Stimulated activated CD4-positive, alpha-beta T cell treated with anti-CD3 and anti-CD28 coated beads, Interleukin-2, amount 100 ng/mL, for 48 hours (primary cell): ENCODE data around the gene TRAPPC4.
"Not testable (repeated sequence)": the region's sequence is repeated elsewhere in the genome, so short reads cannot be mapped to it uniquely, and the experiment has no call there.

Experiments used
- DNase-seq, 2 donors: peaks; one replicate each; pipeline ENCODE4 v3.0.0-alpha.2; 2020

TRAPPC4 gene

GRCh38 chr11:119034813-119035212, 16.2 kb downstream of the TRAPPC4 start:
- DNase-seq, result no peak

DNA sequence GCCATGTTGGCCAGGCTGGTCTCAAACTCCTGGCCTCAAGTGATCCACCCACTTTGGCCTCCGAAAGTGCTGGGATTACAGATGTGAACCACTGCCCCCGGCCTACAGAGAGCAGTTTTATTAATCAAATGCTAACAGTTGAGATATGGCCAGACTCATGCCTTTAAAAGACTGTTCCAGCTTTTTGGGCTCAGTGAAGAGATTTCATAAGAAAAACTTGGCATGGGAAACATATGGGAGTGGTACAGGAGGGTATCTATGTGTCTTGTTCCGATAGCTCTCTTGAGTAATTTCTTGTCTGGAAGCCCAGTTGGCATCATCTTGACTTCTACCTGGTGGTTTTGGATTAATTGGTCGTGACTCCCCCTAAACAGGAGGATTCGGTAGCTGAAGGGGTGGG, 20.3 kb downstream of the TRAPPC4 start:
- DNase-seq, result no peak

- not testable (repeated sequence) for DNase-seq
Measured at GRCh38 chr11:119039471-119039870, 20.9 kb downstream of the TRAPPC4 start.

DNA sequence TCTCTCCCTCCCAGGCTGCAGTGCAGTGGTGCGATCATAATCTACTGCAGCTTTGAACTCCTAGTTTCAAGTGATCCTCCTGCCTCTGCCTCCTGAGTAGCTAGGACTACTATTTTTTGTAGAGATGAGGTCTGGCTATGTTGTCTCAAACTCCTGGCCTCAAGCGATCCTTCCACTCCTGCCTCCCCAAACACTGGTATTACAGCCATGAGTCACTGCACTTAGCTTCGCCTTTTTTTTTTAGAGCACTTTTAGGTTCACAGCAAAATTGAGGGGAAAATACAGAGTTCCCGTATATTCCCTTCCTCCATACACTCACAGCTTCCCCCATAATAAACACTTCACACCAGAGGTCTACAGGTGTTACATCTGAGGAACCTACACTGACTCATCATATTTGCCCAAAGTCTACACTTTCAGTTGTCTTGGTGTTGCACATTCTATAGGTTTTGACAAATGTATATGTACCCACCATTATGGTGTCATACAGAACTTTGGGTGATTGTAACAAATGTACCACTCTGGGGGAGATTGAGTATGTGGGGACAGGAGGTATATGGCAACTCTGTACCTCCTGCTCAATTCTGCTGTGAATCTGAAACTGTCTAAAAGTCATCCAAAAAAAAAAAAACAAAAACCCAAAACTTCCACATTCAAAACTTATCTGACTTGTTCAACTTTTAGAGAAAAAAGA, 23.4 kb downstream of the TRAPPC4 start:
- DNase-seq, result no peak

DNA sequence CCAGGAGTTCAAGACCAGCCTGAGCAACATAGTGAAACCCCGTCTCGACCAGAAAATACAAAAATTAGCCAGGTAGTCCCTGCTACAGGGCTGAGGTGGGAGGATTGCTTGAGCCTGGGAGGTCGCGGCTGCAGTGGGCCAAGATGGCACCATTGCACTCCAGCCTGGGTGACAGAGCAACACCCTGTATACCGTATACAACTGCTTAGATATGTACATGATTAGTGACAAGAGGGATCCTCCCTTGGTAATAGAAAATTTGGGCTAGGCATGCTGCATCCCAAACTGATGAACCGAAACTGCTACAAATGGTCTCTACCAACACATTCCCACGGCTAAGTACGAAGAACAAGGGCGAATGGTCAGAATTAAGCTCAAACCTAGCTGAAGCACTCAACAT, 24.4 kb downstream of the TRAPPC4 start:
- no peak for DNase-seq

DNA sequence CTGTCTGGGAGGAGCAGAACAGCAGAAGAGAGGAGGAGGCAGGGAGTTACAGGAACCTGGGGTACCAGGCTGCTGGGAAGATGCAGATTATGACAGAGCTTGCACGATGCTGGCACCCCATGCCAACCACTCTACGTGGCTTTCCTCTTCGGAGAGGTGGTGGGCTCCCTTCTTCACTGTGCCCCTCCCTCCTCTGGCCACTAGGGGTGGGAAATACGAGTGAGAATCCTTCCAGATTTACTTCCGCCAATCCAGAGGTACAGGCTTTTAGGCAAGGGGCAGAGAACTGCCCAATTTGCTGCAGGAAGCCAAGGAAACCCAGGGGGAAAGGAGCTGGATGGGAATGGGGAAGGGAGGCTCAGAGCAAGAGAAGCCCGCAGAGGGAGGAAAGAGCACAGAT, 26.1 kb downstream of the TRAPPC4 start:
- no peak for DNase-seq

DNA sequence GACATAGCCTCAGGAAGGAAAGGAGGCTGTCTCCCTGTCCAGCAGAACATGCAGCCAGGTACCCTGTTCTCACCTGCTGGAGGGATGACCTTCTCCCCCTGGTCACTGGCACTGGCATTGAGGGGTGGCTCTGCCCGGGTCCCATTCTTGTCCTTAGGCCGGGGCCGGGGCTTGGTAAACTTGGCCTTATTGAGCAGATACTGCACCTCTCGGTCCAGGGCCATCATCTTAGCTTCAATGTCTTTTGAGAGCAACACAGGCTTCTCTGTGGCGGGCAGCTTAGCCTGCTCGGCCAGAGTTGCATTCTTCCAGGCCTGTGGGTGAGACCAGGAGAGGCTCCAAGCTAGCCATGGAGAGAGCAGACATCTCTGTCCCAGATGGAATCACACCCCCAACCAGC, 27.9 kb downstream of the TRAPPC4 start:
- DNase-seq, result no peak

GRCh38 chr11:119047205-119047604, 28.6 kb downstream of the TRAPPC4 start:
- DNase-seq, result no peak

- DNase-seq, result no peak
Measured at GRCh38 chr11:119048644-119049043, 30.1 kb downstream of the TRAPPC4 start.

DNA sequence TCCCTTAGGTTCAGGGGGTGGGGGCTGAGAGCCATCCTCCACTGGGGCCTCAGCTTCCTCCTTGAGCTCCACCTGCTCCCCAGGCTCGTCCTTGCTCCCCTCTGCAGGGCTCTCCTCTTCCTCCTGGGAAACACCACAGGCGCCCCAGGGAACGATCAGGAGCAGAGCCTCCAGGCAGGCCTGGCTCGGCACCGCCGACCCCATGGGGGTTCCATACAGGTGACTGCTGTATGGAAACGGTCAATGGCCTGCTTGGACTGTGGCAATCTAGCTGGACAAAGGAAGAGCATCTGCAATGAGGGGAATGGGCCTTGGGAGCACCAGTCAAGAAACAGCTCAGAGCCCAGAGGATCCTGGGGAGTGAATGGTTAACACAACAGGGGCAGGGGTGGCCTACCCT, 30.5 kb downstream of the TRAPPC4 start:
- DNase-seq, result no peak

- no peak for DNase-seq
Measured at GRCh38 chr11:119051440-119052162, 33.0 kb downstream of the TRAPPC4 start.

- DNase-seq, result no peak
Measured at GRCh38 chr11:119052163-119052814, 33.7 kb downstream of the TRAPPC4 start.

- DNase-seq, result no peak
Measured at GRCh38 chr11:119054418-119054817, 35.9 kb downstream of the TRAPPC4 start.

DNA sequence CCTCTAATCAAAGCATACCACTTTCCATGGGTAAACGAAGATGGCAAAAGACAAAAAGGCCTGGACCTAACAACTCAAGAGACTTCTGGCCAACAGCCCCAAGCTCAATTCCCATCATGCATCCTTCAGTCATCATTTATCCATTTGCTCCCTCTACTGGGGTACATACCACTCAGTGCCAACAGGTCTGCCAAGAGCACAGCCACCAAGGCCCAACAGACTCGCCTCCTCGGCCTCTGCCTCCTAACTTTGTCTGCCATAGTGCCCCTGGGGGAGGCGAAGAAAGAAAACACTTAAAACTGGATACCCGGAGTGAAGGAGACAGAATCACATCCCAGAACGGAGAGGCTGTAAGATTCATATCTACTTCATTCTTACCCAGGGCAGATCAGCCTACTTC, 37.3 kb downstream of the TRAPPC4 start:
- no peak for DNase-seq

- peak in 1 of 2 donors; percentile 20 for DNase-seq
Measured at GRCh38 chr11:119056421-119056999, 37.9 kb downstream of the TRAPPC4 start.

DNA sequence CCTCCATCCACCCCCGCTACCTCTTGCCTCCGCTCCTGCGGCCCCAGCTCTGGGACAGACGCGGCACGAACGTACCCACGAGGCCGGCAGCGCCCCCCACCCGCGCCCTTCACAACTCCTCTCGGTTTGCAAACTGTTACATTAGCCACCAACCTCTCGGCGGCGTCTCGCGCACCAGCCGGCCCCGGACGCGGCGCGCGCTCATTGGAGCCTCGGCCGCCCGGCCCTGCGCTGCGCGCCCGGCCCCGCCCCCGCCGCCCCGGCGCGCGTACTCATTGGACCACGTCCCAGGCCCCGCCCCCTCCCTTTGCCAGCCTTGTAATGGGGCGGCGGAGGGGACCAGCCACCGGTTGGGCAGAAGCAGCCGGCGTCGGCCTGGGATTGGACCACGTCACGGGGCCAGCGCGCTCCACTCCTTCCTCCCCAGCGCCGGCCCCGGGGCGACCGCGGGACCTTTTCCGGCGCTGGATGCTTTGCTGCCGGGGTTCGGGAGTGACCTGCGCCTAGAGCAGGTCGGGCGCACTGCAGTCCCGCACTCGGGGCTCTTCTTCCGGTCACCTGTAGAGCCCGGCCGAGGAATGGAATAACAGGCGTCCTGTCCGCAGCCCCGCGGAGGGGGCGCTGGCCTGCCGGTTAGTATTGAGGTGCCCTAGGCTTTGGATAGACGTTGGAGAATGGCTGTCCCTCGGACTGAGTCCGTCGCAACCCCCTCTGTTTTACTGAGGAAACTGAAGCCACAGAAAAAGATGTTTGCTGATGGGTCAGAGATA, 38.6 kb downstream of the TRAPPC4 start, which contains the start of gene HYOU1:
TSS of gene HYOU1 (minus strand) at position 206 of the 770 bp plus-strand sequence. CDS start 1,045 bp downstream, outside the sequence.
- DNase-seq, result peak; percentile 99

DNA sequence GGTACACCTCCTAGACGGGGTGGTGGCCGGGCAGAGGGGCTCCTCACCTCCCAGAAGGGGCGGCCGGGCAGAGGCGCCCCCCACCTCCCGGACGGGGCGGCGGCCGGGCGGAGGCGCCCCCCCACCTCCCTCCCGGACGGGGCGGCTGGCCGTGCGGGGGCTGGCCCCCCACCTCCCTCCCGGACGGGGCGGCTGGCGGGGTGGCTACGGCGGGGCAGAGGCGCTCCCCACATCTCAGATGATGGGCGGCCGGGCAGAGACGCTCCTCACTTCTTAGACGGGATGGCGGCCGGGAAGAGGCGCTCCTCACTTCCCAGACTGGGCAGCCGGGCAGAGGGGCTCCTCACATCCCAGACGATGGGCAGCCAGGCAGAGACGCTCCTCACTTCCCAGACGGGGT, 40.6 kb downstream of the TRAPPC4 start:
- not testable (repeated sequence) for DNase-seq

DNA sequence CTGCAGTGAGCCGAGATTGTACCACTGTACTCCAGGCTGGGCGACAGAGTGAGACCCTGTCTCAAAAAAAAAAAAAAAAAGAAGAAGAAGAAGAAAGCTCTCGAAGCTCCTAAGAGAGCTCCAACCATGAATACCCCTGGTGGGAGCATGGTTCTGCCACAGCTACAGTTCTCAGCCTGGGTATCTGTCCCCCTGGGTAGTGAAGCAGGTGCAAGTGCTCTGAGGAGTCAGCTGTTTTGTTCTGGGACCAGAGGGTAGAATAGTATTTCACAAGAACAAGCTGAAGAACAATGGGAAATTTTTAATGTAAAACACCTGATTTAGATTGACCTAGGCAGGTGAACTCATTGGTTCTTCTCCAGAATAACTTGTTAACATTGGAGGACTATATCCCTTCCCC, 42.7 kb downstream of the TRAPPC4 start:
- no peak for DNase-seq

DNA sequence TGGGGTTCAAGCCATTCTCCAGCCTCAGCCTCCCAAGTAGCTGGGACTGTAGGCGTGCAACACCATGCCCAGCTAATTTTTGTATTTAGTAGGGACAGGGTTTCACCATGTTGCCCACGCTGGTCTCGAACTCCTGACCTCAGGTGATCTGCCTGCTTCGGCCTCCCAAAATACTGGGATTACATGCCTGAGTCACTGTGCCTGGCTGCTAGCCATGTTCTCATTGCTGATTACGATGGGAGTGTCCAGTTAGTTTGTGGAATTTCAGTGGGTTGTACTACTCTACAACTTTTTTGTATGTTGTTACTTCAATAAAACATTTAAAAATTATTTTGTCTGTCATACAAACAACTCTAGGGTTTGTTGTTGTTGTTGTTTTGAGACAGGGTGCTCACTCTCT, 44.2 kb downstream of the TRAPPC4 start:
- DNase-seq, result no peak

DNA sequence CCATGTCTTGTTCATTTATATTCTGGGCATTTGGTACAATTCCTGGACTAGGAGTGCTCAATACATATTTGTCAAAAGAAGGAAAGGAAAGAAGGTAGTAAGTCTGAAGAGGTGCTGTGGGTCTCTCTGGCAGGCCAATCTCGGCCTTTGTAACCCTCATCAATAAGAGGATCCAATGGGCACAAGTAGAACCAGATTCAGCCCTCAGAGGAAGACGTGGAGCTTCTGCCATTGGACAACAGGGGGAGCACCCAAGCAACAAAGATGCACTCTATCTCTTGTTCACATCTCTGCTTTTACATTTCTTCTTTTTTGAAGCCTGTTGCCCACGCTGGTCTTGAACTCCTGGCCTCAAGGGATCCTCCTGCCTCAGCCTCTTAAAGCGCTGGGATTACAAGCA, 46.8 kb downstream of the TRAPPC4 start:
- DNase-seq, result peak in 1 of 2 donors; percentile 25

GRCh38 chr11:119067371-119068222, 49.0 kb downstream of the TRAPPC4 start, which contains the start of gene VPS11:
Gene VPS11 (plus strand): TSS chr11:119067818. CDS start chr11:119067824, 6 bp downstream.
- peak; percentile 97 for DNase-seq
